GM18505 (cell line): ENCODE data around the gene RNF38.
"Not testable (repeated sequence)": the region's sequence is repeated elsewhere in the genome, so short reads cannot be mapped to it uniquely, and the experiment has no call there.

ENCODE experiments used
- ATAC-seq: cut with Tn5 transposase; IDR thresholded peaks from one replicate; pipeline ENCODE4 v1.9.1; 2021; ENCODE audit not compliant: unreplicated experiment
- POLR2A ChIP-seq: IDR thresholded peaks from 4 replicates; pipeline ENCODE4 v1.6.1; 2011; ENCODE audit warnings: borderline replicate concordance; ENCODE audit not compliant: insufficient read depth, insufficient read length; ENCODE audit errors: extremely low read depth

The RNF38 gene

DNA sequence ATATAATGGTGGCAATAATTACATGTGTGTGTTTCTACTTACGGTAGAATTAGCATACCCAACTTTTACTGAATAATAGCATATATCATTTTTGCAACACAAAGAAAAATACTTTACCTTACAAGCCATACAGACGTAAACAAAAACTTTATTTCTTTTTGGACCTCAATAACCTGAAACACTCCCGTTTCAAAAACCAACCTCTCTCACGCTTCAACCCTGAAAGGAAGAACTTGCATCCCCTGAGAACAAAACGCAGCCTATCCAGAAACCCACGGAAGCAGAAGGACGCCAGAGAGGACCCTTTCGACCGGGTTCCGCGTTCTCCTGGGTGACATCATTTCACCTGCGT is at the start of gene RNF38:
Gene RNF38 (minus strand): TSS at position 290 of the 352 bp plus-strand sequence. CDS start 161 bp downstream, at position 129.
- no peak for ATAC-seq

DNA sequence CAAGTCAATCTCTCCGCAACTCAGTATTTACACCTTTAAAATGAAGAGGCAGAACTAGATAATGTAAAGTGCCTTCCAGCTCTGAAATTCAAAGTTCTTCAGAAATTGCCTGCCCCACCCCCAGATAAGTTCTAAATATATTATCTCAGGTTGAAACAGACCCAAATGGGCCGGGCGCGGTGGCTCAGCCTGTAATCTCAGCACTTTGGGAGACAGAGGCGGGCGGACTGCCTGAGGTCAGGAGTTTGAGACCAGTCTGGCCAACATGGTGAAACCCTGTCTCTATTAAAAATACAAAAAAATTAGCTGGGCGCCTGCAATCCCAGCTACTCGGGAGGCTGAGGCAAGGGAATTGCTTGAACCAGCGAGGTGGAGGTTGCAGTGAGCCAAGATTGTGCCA is 48.5 kb upstream of the RNF38 start:
- ATAC-seq, result not testable (repeated sequence)

More for the DNA sequence above, at the start of gene RNF38:
- no peak for TF ChIP-seq POLR2A

DNA sequence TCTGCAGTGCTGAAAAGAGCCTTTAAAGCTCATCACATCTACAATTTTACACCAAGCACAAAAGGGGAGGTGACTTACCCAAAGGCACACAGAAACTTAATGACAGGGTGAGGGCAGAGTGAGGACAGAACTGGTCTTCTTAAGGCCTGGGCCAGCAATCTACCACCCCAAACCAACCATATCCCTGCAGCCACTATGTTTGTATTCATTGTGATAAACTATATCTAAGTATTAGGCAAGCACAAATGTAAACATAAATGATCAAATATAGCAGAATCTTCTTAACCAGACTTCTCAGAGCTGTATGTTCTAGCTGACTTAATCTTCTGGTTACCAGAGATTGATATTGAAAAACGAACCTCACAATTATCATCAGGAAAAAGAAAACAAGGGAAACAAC is 47.9 kb upstream of the RNF38 start:
- ATAC-seq, result no peak
- no peak for TF ChIP-seq POLR2A

GRCh38 chr9:36446678-36447077 is 46.6 kb upstream of the RNF38 start:
- not testable (repeated sequence) for ATAC-seq

- TF ChIP-seq POLR2A, result no peak
- ATAC-seq, result no peak
These were observed 45.8 kb upstream of the RNF38 start for GRCh38 chr9:36445800-36446361.

GRCh38 chr9:36444203-36444602 is 44.1 kb upstream of the RNF38 start:
- no peak for TF ChIP-seq POLR2A
- ATAC-seq, result no peak

GRCh38 chr9:36443581-36443980 is 43.5 kb upstream of the RNF38 start:
- ATAC-seq, result no peak
- TF ChIP-seq POLR2A, result no peak

DNA sequence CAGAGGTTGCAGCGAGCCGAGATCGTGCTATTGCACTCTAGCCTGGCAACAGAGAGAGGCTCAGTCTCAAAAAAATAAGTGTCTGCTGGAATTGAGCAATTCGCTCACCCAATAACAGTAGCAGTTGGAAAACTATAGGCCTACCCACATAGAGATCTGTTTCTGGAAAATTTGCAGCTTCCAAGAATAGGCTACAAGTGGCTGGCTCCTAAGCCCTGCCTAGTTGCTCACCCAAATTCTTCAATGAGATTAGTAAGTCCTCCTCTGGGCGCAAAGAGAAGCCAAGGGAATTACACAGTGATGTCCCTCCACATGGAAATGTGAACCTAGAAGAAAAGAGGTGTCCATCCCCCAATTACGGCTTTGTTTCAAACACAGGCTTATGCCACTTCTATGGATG is 42.6 kb upstream of the RNF38 start:
- ATAC-seq, result no peak
- TF ChIP-seq POLR2A, result no peak

DNA sequence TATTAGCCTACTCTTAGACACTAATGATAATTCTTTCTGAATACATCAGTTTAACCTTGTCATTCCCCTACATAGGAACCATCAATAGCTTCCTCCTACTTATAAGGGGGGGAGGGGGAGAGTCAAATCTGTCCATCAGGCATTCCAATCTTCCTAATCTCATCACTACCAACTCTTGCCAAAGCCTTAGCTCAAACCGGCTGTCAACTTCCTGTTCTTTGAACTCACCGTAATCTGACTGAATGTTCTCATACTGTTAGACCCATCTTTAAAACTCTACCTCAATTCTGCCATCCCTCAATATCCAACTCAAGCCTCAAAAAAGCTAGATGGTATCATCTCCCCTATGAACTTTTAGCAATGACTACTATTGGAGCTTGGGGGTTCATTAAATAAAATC is 41.9 kb upstream of the RNF38 start:
- no peak for ATAC-seq
- TF ChIP-seq POLR2A, result no peak

DNA sequence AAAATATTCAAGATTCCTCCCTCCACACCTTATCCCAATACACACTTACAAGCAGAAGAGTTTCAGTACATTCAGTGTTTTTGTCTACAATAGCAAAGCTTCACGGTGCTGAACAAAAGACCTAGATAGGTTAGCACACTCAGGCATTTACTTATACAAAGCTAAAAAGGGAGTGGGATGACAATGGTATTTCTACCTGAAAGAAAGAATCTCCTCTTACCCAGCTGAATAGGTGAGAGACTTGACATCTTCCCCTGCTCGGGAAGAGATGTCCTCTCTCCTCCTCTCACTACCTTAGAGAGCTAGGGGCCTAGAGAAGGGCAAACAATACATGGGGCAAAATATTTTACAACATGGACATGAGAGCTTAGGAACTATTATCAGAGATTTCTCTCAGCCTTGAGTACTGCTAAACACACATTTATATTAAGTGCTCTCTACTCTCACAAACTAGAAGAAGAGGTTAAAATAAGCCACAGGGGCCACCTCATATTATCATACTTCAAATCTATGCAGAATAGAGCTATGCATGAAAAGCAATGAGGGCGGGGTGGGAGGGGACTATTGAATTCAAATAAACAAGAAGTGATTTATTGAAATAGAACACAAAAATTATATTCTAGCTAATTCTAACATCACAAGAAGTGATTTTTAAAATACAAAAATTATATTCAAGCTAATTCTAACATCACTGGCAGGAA is 38.6 kb upstream of the RNF38 start:
- TF ChIP-seq POLR2A, result no peak

GRCh38 chr9:36437790-36438189 is 37.7 kb upstream of the RNF38 start:
- TF ChIP-seq POLR2A, result no peak
- ATAC-seq, result no peak

More for the DNA sequence above, 38.6 kb upstream of the RNF38 start:
- no peak for ATAC-seq

- TF ChIP-seq POLR2A, result no peak
- no peak for ATAC-seq
These were observed 36.8 kb upstream of the RNF38 start for GRCh38 chr9:36436909-36437308.

- no peak for TF ChIP-seq POLR2A
- ATAC-seq, result no peak
These were observed 33.3 kb upstream of the RNF38 start for GRCh38 chr9:36433386-36433785.

DNA sequence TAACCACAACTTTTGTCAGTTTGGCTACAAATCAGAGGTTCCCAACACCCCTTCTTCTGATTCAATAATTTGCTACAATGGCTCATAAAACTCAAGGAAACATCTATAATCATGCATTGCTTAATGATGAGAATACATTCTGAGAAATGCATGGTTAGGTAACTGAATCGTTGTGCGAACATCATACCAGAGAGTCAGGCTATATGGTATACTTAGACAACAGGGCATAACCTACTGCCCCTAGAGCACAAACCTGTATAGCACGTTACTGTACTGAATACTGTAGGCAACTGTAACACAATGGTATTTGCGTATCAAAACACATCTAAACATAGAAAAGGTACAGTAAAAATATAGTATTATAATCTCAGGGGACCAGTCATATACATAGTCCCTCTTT is 31.0 kb upstream of the RNF38 start:
- ATAC-seq, result no peak
- no peak for TF ChIP-seq POLR2A

- TF ChIP-seq POLR2A, result no peak
- no peak for ATAC-seq
These were observed 26.9 kb upstream of the RNF38 start for GRCh38 chr9:36426945-36427344.
